GM04504 (cell line): ENCODE data around the gene CACNG3.
"Not testable (repeated sequence)": the region's sequence is repeated elsewhere in the genome, so short reads cannot be mapped to it uniquely, and the experiment has no call there.

Source experiments
- DNase-seq: peaks from one replicate; pipeline ENCODE4 v3.0.0-alpha.2; 2012; ENCODE audit warnings: low read depth

CACNG3 gene

DNA sequence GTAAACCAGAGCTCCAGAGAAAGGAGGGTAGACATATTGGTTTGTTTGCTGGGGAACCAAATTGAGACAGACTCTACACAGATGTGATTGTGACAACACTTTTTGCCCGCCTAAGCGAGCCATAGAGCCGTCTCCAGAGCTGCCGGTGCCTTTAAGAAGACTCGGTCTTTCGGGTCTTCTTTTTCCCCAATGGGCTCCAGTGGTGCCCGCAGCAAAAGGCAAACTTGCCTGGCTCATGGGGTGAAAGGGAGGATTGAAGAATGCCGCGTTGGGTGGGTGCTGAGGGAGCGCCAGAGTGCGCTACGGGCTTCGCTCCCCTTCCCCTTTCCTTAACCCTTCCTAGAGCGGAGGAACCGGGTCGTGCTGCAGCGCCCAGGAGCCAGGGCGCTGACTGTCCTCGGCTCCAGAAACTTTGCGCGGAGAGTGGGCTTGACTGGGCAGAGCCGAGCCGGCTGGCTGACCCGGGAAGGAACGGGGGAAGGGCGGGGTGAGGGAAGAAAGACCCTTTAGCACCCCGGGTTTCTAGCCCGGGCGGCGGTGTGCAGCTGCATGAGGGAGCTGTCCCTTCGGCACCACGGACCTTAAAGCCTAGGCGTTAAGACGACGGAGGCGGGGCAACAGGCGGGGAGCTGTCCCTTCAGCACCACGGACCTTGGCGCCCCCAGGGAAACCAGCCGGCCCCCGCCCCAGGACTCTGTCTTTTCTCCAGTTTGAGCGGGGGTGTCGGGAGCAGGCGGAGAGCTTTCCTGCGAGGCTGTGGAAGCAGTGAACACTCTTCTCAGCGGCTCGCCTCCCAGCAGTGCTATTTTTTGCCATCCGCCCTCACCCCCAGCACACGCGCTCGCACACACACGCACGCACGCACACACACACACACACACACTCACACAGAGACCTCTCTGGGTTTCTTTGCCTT is at the start of gene CACNG3:
CACNG3 (plus strand) TSS at position 880 of the 916 bp plus-strand sequence. CDS start 420 bp downstream, outside the sequence.
- DNase-seq: no peak

DNA sequence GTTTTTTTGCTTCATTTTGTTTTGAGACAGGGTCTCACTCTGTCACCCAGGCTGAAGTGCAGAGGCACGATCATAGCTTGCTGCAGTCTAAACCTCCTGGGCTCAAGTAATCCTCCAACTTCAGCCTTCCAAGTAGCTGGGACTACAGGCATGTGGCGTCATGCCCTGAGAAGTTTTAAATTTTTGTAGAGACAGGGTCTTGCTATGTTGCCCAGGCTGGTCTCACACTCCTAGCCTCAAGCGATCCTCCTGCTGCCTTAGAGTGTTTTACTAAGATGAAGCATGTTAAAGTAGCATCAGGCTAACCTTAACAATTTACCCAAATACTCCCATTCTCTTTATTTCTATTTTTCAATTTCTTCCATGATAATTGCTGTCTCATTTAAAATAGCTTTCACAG is 49.2 kb upstream of the CACNG3 start:
- no peak for DNase-seq

- no peak for DNase-seq
Measured at GRCh38 chr16:24208710-24209109, 47.4 kb upstream of the CACNG3 start.

- DNase-seq: no peak
Measured at GRCh38 chr16:24214992-24215391, 41.1 kb upstream of the CACNG3 start.

DNA sequence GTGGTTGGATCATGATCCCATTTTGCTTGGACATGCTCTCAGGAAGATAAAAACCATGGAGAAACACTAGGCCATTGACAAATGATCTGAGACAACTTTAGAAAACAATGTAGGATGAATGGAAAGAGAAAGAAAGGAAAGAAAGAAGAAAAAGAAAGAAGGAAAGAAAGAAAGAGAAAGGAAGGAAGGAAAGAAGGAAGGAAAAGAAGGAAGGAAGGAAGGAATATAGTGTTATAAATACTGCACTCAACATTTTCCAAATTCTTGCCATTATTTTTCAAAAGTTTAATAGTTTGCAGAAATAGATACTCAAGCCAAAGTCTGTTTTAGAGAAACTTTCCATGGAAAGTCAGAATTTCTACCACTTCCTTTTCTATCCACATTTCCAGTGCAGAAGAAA is 39.2 kb upstream of the CACNG3 start:
- no peak for DNase-seq

- DNase-seq: no peak
Measured at GRCh38 chr16:24217461-24217860, 38.7 kb upstream of the CACNG3 start.

DNA sequence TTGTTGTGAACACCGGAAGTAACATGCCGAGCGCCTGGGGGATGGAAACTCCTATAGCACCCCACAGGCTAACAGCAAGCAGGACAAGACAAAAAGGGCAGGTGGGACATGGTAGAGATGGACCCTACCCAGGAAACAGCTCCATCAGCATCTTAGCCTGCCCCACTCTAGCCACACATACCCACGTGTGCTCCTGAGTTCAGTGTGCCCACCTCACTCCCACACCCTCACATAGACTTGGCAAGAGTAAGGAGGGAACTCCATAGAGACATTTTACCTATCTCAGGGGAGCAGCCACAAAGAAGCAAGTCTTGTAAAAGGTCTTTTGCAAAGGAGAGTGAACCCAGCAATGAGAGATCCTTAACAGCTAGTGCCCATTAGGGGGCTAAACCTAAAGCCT is 37.8 kb upstream of the CACNG3 start:
- no peak for DNase-seq

DNA sequence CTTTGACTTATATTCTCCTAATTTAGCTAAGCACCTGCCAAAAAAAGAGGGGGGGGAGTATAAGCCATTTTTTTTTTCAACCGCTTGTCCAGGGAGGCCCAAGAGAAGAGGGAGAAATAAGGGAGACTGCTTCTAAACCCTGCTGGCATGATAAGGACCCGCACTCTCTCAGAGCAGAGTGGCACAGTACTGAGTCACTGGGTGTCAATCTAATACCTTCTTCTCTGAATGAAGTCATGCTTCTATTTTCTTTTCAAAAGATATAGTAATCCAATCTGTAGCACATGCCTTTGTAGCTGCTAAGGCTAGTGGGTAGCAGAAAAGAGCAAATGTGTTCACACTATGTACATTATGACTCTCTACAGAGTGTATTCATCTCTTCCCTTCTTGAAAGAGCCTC is 34.9 kb upstream of the CACNG3 start:
- DNase-seq: no peak

DNA sequence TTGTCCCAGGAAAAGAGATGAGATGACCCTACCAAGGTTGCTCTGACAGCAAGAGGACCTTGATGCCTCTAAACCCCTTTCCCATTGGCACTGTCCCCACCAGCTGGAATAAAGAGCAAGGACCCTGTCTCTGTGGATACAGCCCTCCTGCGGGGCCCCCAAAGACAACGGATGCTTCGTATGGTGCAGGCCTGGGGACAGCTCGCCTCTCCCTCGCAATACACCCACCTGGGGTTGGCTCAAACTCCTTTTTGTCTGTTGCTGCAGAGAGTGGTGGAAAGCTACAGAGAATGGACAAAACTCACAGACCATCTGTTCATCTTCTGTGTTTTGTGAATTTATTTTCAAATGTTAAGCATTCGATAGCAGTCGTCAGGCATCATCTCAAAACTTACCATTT is 27.6 kb upstream of the CACNG3 start:
- no peak for DNase-seq

GRCh38 chr16:24232936-24233335 is 23.2 kb upstream of the CACNG3 start:
- DNase-seq: no peak

GRCh38 chr16:24234737-24235136 is 21.4 kb upstream of the CACNG3 start:
- no peak for DNase-seq

- no peak for DNase-seq
Measured at GRCh38 chr16:24235806-24236205, 20.3 kb upstream of the CACNG3 start.

DNA sequence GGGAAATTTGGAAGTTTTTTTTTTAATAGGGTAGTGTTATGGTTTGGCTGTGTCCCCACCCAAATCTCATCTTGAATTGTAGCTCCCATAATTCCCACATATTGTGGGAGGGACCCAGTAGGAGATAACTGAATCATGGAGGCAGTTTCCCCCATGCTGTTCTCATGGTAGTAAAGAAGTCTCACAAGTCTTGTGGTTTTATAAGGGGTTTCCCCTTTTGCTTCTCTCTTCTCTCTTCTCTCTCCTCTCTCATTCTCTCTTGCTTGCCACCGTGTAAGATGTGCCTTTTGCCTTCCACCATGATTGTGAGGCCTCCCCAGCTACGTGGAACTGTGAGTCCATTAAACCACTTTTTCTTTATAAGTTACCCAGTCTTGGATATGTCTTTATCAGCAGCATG is 17.3 kb upstream of the CACNG3 start:
- not testable (repeated sequence) for DNase-seq

- no peak for DNase-seq
Measured at GRCh38 chr16:24246911-24247607, 9.1 kb upstream of the CACNG3 start.

- no peak for DNase-seq
Measured at GRCh38 chr16:24253192-24253591, 2.9 kb upstream of the CACNG3 start.

- no peak for DNase-seq
Measured at GRCh38 chr16:24257958-24258357, 1.8 kb downstream of the CACNG3 start.

DNA sequence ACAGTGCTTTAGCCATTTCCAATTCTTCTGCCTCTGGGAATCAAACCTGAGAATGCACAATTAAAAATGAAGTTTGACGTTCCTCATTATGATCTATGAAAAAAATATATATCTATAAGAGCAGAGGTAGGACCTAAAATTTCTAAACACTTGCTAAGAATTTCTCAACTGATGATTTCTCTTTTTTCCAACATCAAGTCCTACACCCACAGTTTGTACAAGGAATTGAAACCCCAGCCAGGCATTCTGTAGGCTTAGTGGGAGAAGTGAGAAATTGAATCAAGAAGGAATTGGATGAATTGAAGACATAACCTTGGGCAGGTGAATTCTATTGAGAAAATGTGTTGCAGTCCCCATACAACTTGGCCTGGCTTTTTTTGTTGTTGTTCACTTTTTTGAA is 2.7 kb downstream of the CACNG3 start:
- no peak for DNase-seq

GRCh38 chr16:24262816-24263215 is 6.7 kb downstream of the CACNG3 start:
- no peak for DNase-seq

- DNase-seq: no peak
Measured at GRCh38 chr16:24270721-24271442, 14.7 kb downstream of the CACNG3 start.

GRCh38 chr16:24272379-24272778 is 16.2 kb downstream of the CACNG3 start:
- DNase-seq: no peak

GRCh38 chr16:24273508-24274182 is 17.5 kb downstream of the CACNG3 start:
- no peak for DNase-seq

DNA sequence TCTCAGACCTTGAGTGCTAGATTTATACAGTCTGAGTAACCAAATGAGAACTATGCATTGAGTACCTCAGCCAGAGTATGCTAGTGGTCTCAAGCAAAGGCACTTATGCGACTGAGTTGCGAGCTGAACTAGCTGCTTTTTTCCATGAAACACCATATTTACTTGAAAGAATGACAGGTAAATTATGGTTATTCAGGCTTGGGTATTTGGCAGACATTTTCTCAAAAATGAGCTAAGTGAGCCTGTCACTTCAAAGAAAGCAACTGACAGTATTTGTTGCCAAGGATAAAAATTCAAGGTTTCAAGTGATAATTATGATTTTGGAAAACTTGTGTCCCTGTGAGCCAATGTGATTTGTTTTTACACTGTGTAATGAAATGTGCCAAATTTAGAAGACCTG is 19.3 kb downstream of the CACNG3 start:
- no peak for DNase-seq
